Astrocyte (in vitro differentiated cells and primary cell): ENCODE measurements around the gene B3GNT5.
"Not testable (repeated sequence)": the region's sequence is repeated elsewhere in the genome, so short reads cannot be mapped to it uniquely, and the experiment has no call there.

ENCODE experiments used
- EZH2 ChIP-seq: IDR thresholded peaks from 2 replicates; pipeline ENCODE4 v1.6.1; 2012; ENCODE audit warnings: mild to moderate bottlenecking, low read length, inconsistent platforms; ENCODE audit not compliant: insufficient read depth
- TF ChIP-seq, protein P1 (sequence below): IDR thresholded peaks from 2 replicates; pipeline ENCODE4 v1.5.1; 2011; ENCODE audit warnings: low read depth, mild to moderate bottlenecking, inconsistent platforms, low read length, moderate library complexity; ENCODE audit not compliant: insufficient read depth

DNA sequence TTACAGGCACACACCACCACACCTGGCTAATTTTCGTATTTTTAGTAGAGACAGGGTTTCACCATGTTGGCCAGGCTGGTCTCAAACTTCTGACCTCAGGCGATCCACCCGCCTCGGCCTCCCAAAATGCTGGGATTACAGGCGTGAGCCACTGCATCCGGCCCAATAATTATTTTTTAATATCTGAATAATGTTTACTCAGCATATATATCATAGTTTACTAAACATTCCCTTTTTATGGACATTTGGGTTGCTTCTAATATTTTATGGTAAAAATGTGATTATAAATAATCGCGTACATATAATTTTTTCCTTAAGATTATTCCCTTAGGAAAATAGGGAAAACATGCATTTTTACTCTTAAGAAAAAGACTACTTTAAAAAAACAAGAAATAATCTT is 22.8 kb upstream of the B3GNT5 start:
- TF ChIP-seq, protein P1, sequence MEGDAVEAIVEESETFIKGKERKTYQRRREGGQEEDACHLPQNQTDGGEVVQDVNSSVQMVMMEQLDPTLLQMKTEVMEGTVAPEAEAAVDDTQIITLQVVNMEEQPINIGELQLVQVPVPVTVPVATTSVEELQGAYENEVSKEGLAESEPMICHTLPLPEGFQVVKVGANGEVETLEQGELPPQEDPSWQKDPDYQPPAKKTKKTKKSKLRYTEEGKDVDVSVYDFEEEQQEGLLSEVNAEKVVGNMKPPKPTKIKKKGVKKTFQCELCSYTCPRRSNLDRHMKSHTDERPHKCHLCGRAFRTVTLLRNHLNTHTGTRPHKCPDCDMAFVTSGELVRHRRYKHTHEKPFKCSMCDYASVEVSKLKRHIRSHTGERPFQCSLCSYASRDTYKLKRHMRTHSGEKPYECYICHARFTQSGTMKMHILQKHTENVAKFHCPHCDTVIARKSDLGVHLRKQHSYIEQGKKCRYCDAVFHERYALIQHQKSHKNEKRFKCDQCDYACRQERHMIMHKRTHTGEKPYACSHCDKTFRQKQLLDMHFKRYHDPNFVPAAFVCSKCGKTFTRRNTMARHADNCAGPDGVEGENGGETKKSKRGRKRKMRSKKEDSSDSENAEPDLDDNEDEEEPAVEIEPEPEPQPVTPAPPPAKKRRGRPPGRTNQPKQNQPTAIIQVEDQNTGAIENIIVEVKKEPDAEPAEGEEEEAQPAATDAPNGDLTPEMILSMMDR: not testable (repeated sequence)
- TF ChIP-seq EZH2: not testable (repeated sequence)
